Activated naive CD4-positive, alpha-beta T cell treated with anti-CD3 and anti-CD28 coated beads for 36 hours (primary cell): ENCODE measurements around the gene CIAO2A. TPM values are rescaled to one million over a fixed set of nuclear protein-coding genes. Genes with fewer than 3 reads are reported as not detected.

Experiments used
- CTCF ChIA-PET: fragments of 350-600 bp; sonication (Branson Sonifier 250); formaldehyde crosslinking; loops from one replicate; lab custom pipeline; 2021; ENCODE audit warnings: antibody characterized with exemption; lab: Charles Lee
- DNase-seq: peaks from one replicate; pipeline ENCODE4 v3.0.0-alpha.2; 2020
- H3K27ac Mint-ChIP-seq: one replicate; pipeline ENCODE4 v1.8.0; 2021; ENCODE audit warnings: mild to moderate bottlenecking, mixed read lengths
- H3K27me3 Mint-ChIP-seq: one replicate; pipeline ENCODE4 v1.8.0; 2021; ENCODE audit warnings: low read depth, mixed read lengths
- H3K36me3 Mint-ChIP-seq: one replicate; pipeline ENCODE4 v1.8.0; 2021; ENCODE audit warnings: low read depth, mixed read lengths
- H3K4me1 Mint-ChIP-seq: one replicate; pipeline ENCODE4 v1.8.0; 2021; ENCODE audit warnings: low read depth, mixed read lengths
- H3K4me3 Mint-ChIP-seq: one replicate; pipeline ENCODE4 v1.8.0; 2021; ENCODE audit warnings: mild to moderate bottlenecking, moderate library complexity, mixed read lengths
- H3K9me3 Mint-ChIP-seq: one replicate; pipeline ENCODE4 v1.8.0; 2021; ENCODE audit warnings: mixed read lengths
- intact Hi-C: fragments of 100-400 bp; cut with micrococcal nuclease; formaldehyde crosslinking; loops from one replicate; pipeline ENCODE4 v1.15.1; 2023
- total RNA-seq, 2 experiments: library from RNA; stranded (reverse); gene quantifications; one replicate each; pipeline ENCODE4 v1.2.3, GENCODE V29; 2021

CIAO2A gene
- total RNA-seq, 2 experiments from 2014 or later = 105 TPM

DNA sequence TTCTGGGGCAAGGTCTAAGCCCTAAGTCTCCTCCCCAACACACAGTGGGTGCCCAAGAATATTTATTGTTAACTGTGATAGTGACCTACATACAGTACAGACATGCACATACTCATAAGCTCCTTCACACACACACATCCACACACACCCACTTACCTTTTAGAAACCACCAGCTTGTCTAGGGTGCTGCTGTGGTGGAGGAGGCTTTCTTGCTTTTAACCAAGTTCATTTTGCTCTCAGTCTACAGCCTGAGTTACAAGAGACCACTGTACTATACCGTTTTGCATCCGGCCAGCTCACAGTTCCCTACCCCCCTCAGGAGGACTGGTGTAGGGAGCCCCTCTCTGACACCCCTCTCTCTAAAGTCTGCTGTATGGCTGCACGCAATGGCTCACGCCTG is 64.0 kb downstream of the CIAO2A start:
- no peaks in the 10 kb centered on the region for H3K27me3 Mint-ChIP-seq
- H3K9me3 Mint-ChIP-seq = no peaks in the 10 kb centered on the region
- CTCF ChIA-PET = interaction anchor here (0.6 to 0.8 kb wide), 3 partner anchors 34 to 392 kb away, joined by 3 read pairs; no protein-coding TSS in a partner anchor
- H3K4me1 Mint-ChIP-seq = no peaks in the 10 kb centered on the region
- H3K4me3 Mint-ChIP-seq = no peak overlapping the region
- no peaks in the 10 kb centered on the region for H3K36me3 Mint-ChIP-seq
- intact Hi-C loops = no loop called here
- no peak for DNase-seq
- no peak overlapping the region for H3K27ac Mint-ChIP-seq

DNA sequence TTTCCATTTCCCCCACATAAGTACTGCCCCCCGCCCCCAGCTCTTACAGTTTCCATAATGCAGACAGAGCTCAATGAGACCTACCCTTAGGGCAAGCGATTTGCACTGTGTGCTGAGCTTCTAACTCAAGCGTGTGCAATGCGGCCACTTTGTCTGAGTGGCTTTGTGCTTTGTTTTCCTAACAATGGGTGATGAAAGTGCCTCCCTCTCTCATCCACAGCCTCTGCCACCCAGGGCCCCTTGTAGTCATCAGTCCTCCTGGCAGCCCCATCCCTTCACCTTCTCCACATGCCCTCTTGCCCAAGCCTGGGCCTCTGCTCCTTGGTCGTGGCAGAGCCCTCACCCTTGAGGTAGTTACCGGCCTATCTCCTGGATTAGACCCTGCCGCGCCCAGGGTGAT is 64.5 kb downstream of the CIAO2A start:
- intact Hi-C loops = no loop called here
- Mint-ChIP-seq H3K27ac (no peak overlapping the region), H3K4me1 (no peaks in the 10 kb centered on the region), H3K9me3 (no peaks in the 10 kb centered on the region), H3K4me3 (no peak overlapping the region), H3K36me3 (no peaks in the 10 kb centered on the region), H3K27me3 (no peaks in the 10 kb centered on the region)
- CTCF ChIA-PET = interaction anchor here (0.8 kb wide), 2 partner anchors 34 to 391 kb away, joined by 3 read pairs; no protein-coding TSS in a partner anchor
- no peak for DNase-seq

DNA sequence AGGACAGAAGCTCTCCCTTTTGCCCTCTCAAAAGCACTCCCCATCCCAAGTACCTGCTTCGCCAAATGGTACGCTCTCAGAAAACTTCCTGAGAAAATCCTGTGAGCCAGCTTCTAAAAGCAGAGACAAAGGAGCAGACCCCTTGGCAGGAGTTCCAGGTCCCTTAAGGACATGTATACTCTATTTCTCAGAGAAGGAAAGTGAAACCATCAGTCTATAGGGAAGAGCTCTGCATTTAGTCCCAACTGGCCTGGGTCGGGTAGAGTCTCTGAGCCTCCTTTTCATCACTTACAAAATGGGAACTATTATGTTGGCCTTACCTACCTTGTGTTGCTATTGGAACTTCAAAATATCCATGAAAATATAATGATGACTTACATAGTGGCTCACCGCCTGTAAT is 67.0 kb downstream of the CIAO2A start:
- CTCF ChIA-PET = interaction anchor here (0.8 kb wide), 2 partner anchors 41 to 81 kb away, joined by 3 read pairs; no protein-coding TSS in a partner anchor
- no peak overlapping the region for H3K27ac Mint-ChIP-seq
- H3K27me3 Mint-ChIP-seq = no peaks in the 10 kb centered on the region
- H3K4me3 Mint-ChIP-seq = no peak overlapping the region
- intact Hi-C loops = no loop called here
- no peaks in the 10 kb centered on the region for H3K4me1 Mint-ChIP-seq
- no peak for DNase-seq
- no peaks in the 10 kb centered on the region for H3K9me3 Mint-ChIP-seq
- no peaks in the 10 kb centered on the region for H3K36me3 Mint-ChIP-seq

DNA sequence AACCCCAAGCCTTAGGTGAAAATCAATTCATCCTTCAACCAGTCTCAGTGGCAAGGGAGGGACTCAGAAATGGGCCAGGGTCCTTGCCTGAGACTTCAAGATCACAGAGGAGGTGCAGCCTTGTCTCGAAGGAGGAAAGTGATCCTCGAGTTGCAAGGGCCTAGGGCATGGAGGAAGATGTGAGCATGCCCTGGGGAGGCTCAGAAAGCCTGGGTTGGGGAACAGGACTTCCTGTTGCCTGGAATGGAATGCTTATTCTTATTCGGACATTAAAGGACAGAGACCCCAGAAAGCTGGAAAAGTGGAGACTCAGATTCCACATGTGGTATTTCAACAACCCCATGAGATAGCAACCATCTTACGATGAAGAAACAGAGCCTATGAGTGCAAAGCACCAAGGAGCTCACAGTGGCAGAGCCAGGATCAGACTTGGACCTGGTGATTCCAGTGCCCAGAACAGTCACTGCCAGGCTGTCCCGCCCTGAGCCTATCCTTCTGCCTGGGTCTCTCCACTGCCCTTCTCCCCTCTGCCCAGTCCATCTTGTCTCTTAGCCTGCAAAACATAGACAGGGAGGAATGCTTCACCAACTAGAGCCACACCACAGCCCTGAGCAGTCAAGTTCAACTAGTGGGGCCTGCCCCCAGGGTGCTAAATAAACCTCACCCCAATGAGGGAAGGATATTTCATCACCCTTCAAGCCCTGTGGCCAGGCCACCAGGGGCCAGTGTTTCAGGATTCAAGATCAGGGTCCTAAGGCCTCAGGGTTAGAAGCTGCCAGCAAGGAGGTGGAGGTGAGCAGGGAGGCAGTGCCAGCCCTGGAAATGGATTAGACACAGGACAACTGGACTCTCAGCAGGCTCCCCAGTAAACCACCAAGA is 69.2 kb downstream of the CIAO2A start:
- no peak for DNase-seq
- intact Hi-C loops = no loop called here
- Mint-ChIP-seq H3K36me3 (no peaks in the 10 kb centered on the region), H3K27ac (no peak overlapping the region), H3K4me3 (no peak overlapping the region), H3K9me3 (peaks cover 3% of the 10 kb centered on the region), H3K27me3 (no peaks in the 10 kb centered on the region), H3K4me1 (no peaks in the 10 kb centered on the region)
- CTCF ChIA-PET = no interaction called here

DNA sequence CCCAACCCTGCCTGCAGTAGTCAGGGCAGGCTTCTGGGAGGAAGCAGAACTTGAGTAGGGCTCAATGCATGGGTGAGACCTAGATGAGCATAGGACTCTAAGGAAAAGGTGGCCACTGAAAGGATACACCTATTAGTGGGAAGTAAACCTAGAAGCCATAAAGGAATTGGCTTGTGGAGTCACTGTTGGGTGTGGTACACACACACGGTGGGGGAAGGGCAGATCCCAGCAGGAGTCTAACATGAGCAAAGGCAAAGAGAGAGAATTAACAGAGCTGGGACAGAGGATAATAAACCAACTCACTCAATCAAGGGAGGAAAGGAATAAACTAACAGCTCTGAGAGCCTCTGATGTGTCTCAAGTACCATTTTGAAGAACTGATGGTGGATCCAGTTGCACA is 70.4 kb downstream of the CIAO2A start:
- no peak for DNase-seq
- no peaks in the 10 kb centered on the region for H3K4me1 Mint-ChIP-seq
- CTCF ChIA-PET = no interaction called here
- H3K27me3 Mint-ChIP-seq = no peaks in the 10 kb centered on the region
- no peak overlapping the region for H3K4me3 Mint-ChIP-seq
- H3K36me3 Mint-ChIP-seq = no peaks in the 10 kb centered on the region
- intact Hi-C loops = no loop called here
- H3K9me3 Mint-ChIP-seq = peaks cover 3% of the 10 kb centered on the region
- H3K27ac Mint-ChIP-seq = no peak overlapping the region

DNA sequence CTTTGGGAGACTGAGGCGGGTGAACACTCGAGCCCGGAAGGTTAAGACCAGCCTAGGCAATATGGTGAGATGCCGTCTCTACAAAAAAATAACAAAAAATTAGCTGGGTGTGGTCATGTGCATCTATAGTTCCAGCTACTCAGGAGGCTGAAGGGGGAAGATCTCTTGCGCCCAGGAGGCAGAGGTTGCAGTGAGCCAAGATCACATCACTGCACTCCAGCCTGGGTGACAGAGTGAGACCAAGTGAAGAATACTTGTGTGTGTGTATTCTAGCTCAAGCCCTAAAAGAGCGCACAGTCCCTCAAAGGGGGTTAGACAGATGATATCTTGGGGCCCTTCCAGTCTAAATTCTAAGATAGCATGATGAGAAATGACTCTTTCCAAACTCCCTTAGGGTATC is 71.1 kb downstream of the CIAO2A start:
- H3K27me3 Mint-ChIP-seq = no peaks in the 10 kb centered on the region
- H3K36me3 Mint-ChIP-seq = no peaks in the 10 kb centered on the region
- CTCF ChIA-PET = interaction anchor here (2.2 kb wide), 1 partner anchor 78 kb away, joined by 7 read pairs; no protein-coding TSS in a partner anchor
- H3K4me3 Mint-ChIP-seq = no peak overlapping the region
- intact Hi-C loops = no loop called here
- peaks cover 3% of the 10 kb centered on the region for H3K9me3 Mint-ChIP-seq
- H3K27ac Mint-ChIP-seq = no peak overlapping the region
- no peak for DNase-seq
- no peaks in the 10 kb centered on the region for H3K4me1 Mint-ChIP-seq

Other genes with a start within 250 kb of the CIAO2A start
- gene DAPK2, start 47.4 kb downstream of the CIAO2A start, total RNA-seq = under 1 TPM in 1 of 2 experiments, not detected in 1; 0.44 TPM
- 10 to 100 TPM; 80.7 to 84.2 TPM for gene SNX1, start 2.1 kb upstream of the CIAO2A start, total RNA-seq
- gene SNX22, start 57.9 kb upstream of the CIAO2A start, total RNA-seq = under 1 TPM; 0.19 to 0.47 TPM
- 100 to 1,000 TPM; 187 to 202 TPM for gene PPIB, start 69.2 kb upstream of the CIAO2A start, total RNA-seq